Ascending aorta (tissue), 2 donors: ENCODE measurements around the gene TMEM138. TPM values are rescaled to one million over a fixed set of nuclear protein-coding genes. Genes with fewer than 3 reads are reported as not detected.
A peak's percentile ranks its signal among the peaks of the same experiment; 100 is the strongest.
"Not testable (repeated sequence)": the region's sequence is repeated elsewhere in the genome, so short reads cannot be mapped to it uniquely, and the experiment has no call there.

Source experiments
- DNase-seq, 2 donors: peaks; one replicate each; pipeline ENCODE4 v3.0.0-alpha.2; 2019; ENCODE audit warnings: low spot score in 2 of 2
- H3K27ac ChIP-seq, 2 donors: fragments of 200-600 bp; sonication (generic); one replicate each; pipeline ENCODE4 v1.5.1; 2016 to 2017; ENCODE audit warnings: mild to moderate bottlenecking in 1 of 2
- H3K27me3 ChIP-seq: fragments of 200-600 bp; sonication (generic); one replicate; pipeline ENCODE4 v1.5.1; 2017
- H3K36me3 ChIP-seq, 2 donors: fragments of 200-600 bp; sonication (generic); one replicate each; pipeline ENCODE4 v1.5.1; 2016
- H3K4me1 ChIP-seq, 2 donors: fragments of 200-600 bp; sonication (generic); one replicate each; pipeline ENCODE4 v1.5.1; 2016 to 2017; ENCODE audit warnings: mild to moderate bottlenecking in 1 of 2
- H3K4me3 ChIP-seq, 2 donors: fragments of 200-600 bp; sonication (generic); one replicate each; pipeline ENCODE4 v1.5.1; 2016 to 2017; ENCODE audit warnings: mild to moderate bottlenecking in 1 of 2
- H3K9me3 ChIP-seq, 2 donors: fragments of 200-600 bp; sonication (generic); one replicate each; pipeline ENCODE4 v1.5.1; 2016
- intact Hi-C: fragments of 100-400 bp; cut with DNase I; formaldehyde crosslinking; loops from one replicate; pipeline ENCODE4 v1.15.1; 2023
- total RNA-seq: library from RNA; depleted of rRNA; stranded (reverse); fragments of >200 nt; gene quantifications from one replicate; pipeline ENCODE4 v1.1.0, GENCODE V29; 2016
- TF ChIP-seq, protein P1 (sequence below), 3 experiments: fragments of 200-600 bp in 2 of 3; fragments of 450-650 bp in 1 of 3; sonication (generic) in 2 of 3; IDR thresholded peaks; one replicate each; pipeline ENCODE4 v1.5.1; 2016 to 2019; ENCODE audit warnings: antibody characterized with exemption in 3 of 3, mild to moderate bottlenecking in 1 of 3, moderate library complexity in 1 of 3

The TMEM138 gene
- total RNA-seq, 1 donor from 2014 or later: 44.9 TPM

DNA sequence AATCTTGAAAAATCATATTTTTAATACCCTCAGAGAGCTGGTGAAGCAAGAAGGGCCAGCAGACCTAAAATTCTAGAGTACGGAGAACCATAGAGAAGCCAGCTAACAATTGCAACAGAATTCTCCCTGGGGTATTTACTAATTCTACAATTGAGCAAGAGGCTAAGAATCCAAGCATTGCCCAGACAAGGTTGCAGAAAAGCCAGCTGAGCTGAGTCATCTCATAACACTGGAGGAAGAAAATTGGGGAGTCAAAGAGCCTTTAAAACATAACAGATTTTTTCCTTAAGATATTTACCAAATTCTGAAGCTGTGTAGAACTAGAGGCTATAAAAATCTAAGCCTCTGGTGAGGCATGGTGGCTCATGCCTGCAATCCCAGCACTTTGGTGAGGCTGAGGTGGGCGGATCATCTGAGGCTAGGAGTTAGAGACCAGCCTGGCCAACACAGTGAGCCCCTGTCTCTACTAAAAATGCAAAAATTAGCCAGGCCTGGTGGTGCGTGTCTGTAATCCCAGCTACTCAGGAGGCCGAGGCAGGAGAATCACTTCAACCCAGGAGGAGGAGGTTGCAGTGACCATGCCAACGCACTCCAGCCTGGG lies 16.6 kb downstream of the TMEM138 start:
- H3K27me3 ChIP-seq: no peaks in the 10 kb centered on the region
- H3K4me3 ChIP-seq: no peak overlapping the region
- H3K27ac ChIP-seq: peak overlapping the region; percentile 81 to 88
- peak in 1 of 2 donors; percentile 85 for DNase-seq
- H3K4me1 ChIP-seq: peaks cover 0 to 15% of the 10 kb centered on the region in 2 donors
- intact Hi-C loops: loop anchor here (1.0 kb wide), 1 partner anchor 17 kb away; the partner anchor contains the start of gene TMEM138
- H3K36me3 ChIP-seq: no peaks in the 10 kb centered on the region
- no peaks in the 10 kb centered on the region for H3K9me3 ChIP-seq
- TF ChIP-seq, protein P1, sequence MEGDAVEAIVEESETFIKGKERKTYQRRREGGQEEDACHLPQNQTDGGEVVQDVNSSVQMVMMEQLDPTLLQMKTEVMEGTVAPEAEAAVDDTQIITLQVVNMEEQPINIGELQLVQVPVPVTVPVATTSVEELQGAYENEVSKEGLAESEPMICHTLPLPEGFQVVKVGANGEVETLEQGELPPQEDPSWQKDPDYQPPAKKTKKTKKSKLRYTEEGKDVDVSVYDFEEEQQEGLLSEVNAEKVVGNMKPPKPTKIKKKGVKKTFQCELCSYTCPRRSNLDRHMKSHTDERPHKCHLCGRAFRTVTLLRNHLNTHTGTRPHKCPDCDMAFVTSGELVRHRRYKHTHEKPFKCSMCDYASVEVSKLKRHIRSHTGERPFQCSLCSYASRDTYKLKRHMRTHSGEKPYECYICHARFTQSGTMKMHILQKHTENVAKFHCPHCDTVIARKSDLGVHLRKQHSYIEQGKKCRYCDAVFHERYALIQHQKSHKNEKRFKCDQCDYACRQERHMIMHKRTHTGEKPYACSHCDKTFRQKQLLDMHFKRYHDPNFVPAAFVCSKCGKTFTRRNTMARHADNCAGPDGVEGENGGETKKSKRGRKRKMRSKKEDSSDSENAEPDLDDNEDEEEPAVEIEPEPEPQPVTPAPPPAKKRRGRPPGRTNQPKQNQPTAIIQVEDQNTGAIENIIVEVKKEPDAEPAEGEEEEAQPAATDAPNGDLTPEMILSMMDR (IDR thresholded peaks at IDR 0.05): no peak

DNA sequence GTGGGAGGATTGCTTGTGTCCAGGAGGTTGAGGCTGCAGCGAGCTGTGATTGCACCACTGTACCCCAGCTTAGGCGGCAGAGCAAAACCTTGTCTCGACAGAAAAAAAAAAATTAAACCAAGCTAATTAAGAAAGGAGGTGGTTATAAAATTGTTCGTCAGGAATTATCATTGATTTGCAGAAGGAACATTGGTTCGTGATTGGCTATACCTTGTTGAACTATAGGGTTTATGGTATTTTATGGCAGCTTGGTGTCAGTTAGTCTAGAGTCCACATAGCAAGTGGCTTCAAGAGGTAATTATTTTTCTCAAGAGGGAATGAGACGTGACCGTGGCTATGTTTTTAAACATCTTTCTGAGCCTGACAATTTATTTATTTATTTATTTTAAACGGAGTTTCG lies 18.7 kb downstream of the TMEM138 start:
- intact Hi-C loops: no loop called here
- Histone ChIP-seq H3K27ac (no peak overlapping the region), H3K4me3 (no peak overlapping the region)

DNA sequence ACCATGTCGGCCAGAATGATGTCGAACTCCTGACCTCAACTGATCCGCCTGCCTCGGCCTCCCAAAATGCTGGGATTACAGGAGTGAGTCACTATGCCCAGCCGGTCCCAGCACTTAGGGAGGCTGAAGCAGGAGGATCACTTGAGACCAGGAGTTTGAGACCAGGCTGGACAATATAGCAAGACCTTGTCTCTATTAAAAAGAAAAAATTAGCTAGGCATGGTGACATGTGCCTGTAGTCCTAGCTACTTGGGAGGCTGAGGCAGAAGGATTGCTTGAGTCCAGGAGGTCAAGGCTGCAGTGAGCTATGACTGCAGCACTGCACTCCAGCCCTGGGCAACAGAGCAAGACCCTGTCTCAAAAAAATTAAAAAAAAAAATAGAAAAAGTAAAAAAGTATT lies 21.7 kb downstream of the TMEM138 start:
- H3K36me3 ChIP-seq, DNase-seq, H3K27ac ChIP-seq, H3K27me3 ChIP-seq, H3K9me3 ChIP-seq, H3K4me3 ChIP-seq: not testable (repeated sequence)
- H3K4me1 ChIP-seq: peaks cover 0 to 12% of the 10 kb centered on the region in 2 donors
- intact Hi-C loops: loop anchor here (2.0 kb wide), 1 partner anchor 23 kb away; the partner anchor contains the start of gene CYB561A3

More for the DNA sequence above, 18.7 kb downstream of the TMEM138 start:
- H3K9me3 ChIP-seq: no peaks in the 10 kb centered on the region
- no peaks in the 10 kb centered on the region for H3K27me3 ChIP-seq
- peaks cover 0 to 17% of the 10 kb centered on the region in 2 donors for H3K4me1 ChIP-seq
- H3K36me3 ChIP-seq: no peaks in the 10 kb centered on the region
- DNase-seq: no peak
- TF ChIP-seq, protein P1 (IDR thresholded peaks at IDR 0.05): no peak

DNA sequence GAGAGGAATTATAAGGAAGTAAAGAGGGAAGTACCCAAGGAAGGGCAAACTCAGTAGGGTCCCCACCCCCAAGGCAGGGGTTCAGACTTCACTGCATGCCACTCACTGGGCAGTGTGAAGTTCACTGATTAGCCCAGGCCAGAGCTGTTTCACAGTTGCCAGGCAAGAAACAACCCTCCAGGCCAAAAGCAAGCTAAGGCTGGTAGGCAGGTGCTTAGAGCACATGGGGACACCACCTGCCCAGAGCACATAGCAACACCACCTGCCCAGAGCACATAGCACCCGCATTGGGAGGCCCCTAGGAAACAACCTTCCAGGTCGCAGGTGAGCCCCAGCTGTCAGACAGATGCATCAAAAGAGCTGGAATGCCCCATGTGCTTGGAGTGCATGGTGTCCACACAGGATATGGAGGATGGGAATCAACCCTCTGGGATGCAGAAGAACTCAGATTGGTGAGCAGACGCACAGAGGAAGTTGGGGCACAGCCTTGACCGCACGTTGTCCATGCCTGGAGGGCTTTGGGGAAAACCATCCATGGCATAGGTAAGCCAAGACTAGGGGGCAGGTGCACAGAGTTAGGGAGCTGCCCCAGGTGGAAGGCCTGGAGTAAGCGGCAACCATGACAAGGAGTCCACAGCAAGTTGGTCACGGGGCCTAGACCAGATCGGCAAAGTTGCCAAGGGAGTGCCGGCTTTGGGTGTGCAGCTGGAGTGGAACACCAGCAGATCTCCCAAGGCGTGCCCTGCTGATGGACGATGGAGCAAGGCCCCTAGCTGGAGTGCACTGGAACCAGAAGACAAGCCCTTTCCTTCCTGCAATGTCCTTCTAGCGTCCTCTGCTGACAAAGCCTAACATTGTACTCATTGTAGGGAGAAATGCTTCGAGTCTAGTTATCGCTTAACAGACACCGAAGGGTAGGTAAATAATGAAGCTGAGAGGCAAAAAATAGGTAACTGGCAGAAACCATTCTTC lies 22.4 kb downstream of the TMEM138 start:
- intact Hi-C loops: loop anchor here (1.0 to 2.0 kb wide), 2 partner anchors 24 to 48 kb away; partner anchors contain the start of gene CYB561A3

DNA sequence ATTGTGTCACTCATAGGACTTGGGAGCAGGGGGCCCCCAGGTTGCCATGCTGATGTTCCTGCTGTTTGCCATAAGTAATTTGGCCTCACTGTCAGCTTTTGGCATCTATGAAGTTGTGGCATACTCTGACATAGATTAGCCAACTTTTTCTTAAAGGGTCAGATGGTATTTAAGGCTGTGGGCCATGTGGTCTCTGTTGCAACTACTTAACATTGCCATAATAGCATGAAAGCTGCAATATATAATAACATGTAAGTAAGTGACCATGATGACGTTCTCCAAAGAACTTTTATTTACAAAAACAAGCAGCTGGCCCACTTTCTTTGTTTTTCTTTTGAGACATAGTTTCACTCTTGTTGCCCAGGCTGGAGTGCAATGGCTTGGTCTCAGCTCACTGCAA lies 28.0 kb downstream of the TMEM138 start:
- DNase-seq: no peak
- peaks cover 5% of the 10 kb centered on the region in 2 donors for H3K36me3 ChIP-seq
- no peaks in the 10 kb centered on the region for H3K9me3 ChIP-seq
- H3K4me1 ChIP-seq: peaks cover 0 to 19% of the 10 kb centered on the region in 2 donors
- no peak overlapping the region for H3K4me3 ChIP-seq
- no peaks in the 10 kb centered on the region for H3K27me3 ChIP-seq
- TF ChIP-seq, protein P1 (IDR thresholded peaks at IDR 0.05): no peak
- intact Hi-C loops: no loop called here
- no peak overlapping the region for H3K27ac ChIP-seq

More for the DNA sequence above, 22.4 kb downstream of the TMEM138 start:
- Histone ChIP-seq H3K36me3 (no peaks in the 10 kb centered on the region), H3K27ac (no peak overlapping the region), H3K4me3 (no peak overlapping the region), H3K27me3 (no peaks in the 10 kb centered on the region), H3K9me3 (no peaks in the 10 kb centered on the region), H3K4me1 (peaks cover 0 to 5% of the 10 kb centered on the region in 2 donors)
- TF ChIP-seq, protein P1 (IDR thresholded peaks at IDR 0.05): no peak
- DNase-seq: no peak
